Activated naive CD4-positive, alpha-beta T cell treated with anti-CD3 and anti-CD28 coated beads, Interleukin-2, amount 50 U/mL, for 16 hours (primary cell): ENCODE results near the gene B4GALNT2.
"Not testable (repeated sequence)": the region's sequence is repeated elsewhere in the genome, so short reads cannot be mapped to it uniquely, and the experiment has no call there.

Experiments used
- DNase-seq: peaks from one replicate; pipeline ENCODE4 v3.0.0-alpha.2; 2020

The B4GALNT2 gene

GRCh38 chr17:49184522-49184921 is 52.0 kb downstream of the B4GALNT2 start:
- DNase-seq, result not testable (repeated sequence)

DNA sequence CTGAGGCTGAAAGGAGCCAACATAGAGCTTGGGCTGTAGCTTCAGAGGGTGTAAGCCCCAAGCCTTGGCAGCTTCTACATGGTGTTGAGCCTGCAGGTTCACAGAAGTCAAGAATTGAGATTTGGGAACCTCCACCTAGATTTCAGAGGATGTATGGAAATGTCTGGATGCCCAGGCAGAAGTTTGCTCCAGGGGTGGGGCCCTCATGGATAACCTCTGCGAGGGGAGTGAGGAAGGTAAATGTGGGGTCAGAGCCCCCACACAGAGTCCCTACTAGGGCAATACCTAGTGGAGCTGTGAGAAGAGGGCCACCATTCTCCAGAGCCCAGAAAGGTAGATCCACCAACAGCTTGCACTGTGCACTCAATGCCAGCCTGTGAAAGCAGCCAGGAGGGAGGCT is 52.8 kb downstream of the B4GALNT2 start:
- not testable (repeated sequence) for DNase-seq

- no peak for DNase-seq
These were observed 54.7 kb downstream of the B4GALNT2 start for GRCh38 chr17:49187301-49187700.

GRCh38 chr17:49190932-49191331 is 58.4 kb downstream of the B4GALNT2 start:
- DNase-seq, result no peak

DNA sequence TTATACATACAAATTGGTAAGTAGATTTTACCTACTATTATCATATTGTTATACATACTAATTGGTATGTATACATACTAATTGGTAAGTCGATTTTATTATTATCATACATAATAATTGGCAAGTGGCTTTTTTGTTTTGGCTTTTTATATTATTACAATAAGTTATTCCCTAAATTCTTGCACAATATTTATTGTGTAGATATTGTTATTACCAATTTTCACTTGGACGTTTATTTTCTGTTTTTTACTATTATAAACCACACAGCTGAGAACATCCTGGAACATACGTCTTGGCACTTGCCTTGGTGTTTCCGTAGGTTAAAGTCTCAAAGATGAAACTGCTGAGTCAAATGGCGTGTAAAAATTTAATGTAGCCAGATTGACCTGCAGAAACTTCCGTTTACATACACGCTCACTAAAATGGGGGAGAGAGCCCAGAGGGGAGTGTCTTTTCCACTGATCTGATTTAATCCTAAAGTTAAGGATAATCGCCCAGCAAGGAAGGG is 58.9 kb downstream of the B4GALNT2 start:
- DNase-seq, result no peak

DNA sequence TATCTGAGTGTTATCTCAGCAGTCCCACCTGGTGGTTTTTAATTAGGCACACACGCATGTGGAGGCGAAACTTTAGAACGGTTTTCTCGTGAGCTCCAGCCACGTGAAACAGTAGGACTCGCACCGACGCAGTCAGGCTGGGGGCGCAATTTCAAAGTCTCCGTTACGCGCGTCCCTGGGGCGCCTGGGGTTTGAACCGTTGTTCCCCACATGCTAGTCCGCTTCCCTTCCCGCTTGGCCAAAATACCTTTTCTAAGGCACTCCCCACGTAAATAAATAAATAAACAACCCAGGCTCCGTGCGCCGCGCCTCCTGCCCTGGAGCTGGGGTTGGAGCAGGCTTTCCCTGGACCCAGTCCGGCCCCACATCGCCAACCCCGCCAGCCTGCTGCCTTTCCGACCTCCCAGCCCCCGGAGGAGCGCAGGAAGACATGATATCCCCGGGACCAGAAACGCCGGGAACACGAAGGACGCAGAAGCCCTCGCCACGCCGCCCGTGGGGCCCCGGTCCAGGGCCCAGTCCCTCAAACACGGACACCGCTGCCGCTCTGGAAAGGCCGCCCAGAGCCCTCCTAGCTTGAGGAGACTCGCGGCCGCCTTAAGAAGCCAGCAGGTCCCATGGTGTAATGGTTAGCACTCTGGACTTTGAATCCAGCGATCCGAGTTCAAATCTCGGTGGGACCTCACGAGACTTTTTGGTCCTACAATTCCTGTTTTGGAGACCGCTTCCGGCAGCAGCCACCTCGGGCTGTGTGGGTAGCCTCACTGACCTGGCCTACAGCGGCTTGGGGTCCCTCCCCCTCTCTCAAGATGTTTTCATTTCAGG is 59.6 kb downstream of the B4GALNT2 start:
- DNase-seq, result peak; percentile 83

DNA sequence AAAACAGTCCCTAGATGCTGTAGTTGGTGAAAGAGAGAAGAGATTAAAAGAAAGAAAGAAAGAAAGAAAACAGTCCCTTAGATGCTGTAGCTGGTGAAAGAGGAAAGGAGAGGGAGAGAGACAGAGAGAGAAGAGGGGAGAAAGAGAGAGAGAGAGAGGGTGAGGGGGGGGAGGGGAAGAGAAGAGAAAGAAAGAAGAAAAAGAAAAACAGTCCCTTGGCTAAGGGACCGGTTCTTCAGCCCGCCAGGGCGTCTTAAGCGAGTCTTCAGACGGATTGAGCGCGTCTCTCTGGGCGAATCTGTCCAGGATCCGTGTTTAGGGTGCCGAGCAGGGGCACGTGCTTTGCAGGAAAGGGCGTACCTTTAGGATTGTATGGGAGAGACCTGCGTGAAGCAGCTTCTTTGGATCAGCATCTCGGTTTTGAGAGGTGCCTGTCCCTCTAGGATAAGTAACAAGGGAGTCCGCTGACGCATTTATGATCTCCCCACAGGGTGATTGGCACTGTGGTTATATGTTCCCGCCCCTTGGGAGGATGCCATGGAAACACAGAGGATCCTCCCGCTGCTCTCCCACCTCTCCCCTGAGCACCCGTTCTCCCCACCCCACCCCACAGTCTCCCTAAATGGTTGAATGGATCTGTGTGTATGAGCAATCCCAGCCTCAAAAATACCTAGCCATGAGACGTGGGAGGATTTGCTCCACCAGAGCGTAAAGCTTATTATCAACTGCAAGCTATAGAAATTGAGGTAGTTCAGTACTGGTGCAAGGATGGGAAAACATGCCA is 61.1 kb downstream of the B4GALNT2 start:
- DNase-seq, result no peak

GRCh38 chr17:49194297-49194607 is 61.7 kb downstream of the B4GALNT2 start:
- DNase-seq, result no peak

DNA sequence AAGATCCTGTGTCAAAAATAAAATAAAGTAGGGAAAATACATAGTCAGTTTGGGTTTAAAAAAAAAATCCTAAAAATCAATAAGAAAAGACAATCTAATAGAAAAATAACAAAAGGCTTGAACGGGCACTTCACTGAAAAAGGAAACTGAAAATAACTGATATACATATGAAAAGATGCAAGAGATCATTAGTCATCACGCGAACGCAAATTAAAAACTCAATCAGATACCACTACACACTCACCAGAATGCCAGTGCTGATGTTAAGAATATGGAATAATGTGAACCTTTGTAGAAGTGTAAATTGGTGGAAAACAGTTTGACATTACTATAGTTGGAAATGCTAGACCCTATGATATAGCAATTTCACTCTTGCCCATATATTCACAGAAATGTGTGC is 63.2 kb downstream of the B4GALNT2 start:
- no peak for DNase-seq

GRCh38 chr17:49196520-49196919 is 64.0 kb downstream of the B4GALNT2 start:
- DNase-seq, result no peak

DNA sequence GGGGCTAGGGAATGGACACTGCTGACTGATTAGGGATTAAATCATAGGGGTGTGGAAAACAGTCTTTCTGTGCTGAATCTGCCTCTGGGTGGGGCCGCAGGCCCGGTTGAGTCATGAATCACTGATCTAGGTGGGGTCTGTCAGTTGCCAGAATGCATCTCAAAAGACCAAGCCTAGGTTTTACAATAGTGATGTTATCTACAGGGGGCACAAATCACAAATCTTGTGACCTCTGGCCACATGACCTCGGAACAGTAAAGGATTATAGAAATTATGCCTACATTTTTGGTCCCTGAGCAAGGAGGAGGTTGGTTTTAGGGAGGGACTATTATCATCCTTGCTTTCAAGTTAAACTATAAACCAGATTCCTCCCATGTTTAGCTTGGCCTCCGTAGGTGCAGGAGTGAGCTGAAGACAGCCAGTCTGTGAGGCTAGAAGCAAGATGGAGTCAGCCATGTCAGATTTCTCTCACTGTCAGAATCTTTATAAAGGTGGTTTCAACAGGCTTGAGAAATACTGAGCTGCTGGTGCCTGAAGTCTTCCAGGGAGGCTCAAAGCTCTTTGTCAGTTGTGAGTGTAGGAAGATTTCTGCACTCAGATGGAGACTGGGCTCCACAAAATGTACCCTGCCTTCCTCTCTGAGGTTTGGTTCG is 64.9 kb downstream of the B4GALNT2 start:
- no peak for DNase-seq

DNA sequence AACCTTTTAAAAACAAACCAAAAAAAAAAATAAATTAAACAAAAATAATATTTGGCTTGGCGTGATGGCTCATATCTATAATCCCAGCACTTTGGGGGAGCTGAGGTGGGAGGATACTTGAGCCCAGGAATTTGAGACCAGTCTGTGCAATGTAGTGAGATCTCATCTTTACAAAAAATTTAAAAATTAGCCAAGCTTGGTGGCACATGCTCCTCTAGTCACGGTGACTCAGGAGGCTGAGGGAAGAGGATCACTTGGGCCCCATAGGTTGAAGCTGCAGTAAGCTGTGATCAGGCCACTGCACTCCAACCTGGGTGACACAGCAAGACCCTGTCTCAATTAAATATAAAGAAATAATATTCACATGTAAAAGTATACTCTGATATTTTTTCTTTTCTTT is 65.6 kb downstream of the B4GALNT2 start:
- no peak for DNase-seq

GRCh38 chr17:49200423-49201083 is 68.0 kb downstream of the B4GALNT2 start:
- no peak for DNase-seq

DNA sequence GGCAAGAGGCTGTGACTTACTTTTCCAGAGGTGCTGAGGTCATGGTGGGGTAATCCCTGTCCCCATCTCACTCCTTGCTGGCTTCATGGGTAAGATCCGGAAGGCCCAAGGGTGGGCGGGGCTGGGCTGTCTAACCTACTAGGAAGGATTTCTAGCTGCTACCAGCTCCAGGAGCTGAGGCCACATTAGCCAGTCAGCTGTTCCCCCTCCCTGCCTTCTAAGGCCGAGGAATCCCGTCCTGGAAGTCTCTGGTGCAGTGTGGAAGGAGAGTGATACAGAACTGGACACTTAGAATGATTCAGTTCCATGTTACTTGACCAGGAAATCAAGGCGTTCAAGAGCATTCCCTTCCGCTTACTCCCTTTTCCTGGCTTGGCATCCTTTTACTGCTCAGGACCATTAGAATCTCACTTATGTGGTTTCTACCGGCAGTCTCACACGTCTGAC is 68.9 kb downstream of the B4GALNT2 start:
- DNase-seq, result no peak

DNA sequence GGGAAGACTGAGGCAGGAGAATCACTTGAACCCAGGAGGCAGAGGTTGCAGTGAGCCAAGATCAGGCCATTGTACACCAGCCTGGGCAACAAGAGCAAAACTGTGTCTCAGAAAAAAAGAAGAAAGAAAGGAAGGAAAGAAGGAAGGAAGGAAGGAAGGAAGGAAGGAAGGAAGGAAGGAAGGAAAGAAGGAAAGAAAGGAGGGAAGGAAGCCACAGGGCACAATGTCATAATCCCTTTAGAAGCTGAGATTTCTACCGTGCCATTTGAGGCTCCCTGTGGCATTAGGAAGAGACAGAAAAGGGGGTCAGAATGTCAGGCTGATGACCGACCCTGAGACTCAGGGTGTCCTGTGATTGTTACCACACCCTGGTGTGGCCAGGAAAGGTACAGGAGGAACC is 71.2 kb downstream of the B4GALNT2 start:
- DNase-seq, result no peak

DNA sequence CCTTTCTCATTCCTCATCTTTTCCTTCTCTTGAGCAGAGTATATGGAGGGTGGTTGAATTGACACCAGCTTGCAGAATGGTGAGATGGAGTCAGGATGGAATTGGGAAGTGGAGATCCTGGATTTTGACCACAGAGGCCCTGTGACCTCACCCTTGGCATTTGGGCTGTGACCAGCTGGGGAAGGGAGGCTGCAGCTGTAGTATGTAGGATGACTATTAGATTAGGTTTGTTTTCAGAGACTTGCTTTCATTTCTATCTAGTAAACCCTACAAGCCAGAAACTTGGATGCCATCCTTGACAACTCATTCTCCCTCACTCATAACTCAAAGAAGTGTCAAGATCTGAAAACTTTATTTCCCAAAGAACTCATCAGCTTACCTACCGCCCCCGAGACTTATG is 71.9 kb downstream of the B4GALNT2 start:
- no peak for DNase-seq

GRCh38 chr17:49209061-49209571 is 76.5 kb downstream of the B4GALNT2 start:
- no peak for DNase-seq

DNA sequence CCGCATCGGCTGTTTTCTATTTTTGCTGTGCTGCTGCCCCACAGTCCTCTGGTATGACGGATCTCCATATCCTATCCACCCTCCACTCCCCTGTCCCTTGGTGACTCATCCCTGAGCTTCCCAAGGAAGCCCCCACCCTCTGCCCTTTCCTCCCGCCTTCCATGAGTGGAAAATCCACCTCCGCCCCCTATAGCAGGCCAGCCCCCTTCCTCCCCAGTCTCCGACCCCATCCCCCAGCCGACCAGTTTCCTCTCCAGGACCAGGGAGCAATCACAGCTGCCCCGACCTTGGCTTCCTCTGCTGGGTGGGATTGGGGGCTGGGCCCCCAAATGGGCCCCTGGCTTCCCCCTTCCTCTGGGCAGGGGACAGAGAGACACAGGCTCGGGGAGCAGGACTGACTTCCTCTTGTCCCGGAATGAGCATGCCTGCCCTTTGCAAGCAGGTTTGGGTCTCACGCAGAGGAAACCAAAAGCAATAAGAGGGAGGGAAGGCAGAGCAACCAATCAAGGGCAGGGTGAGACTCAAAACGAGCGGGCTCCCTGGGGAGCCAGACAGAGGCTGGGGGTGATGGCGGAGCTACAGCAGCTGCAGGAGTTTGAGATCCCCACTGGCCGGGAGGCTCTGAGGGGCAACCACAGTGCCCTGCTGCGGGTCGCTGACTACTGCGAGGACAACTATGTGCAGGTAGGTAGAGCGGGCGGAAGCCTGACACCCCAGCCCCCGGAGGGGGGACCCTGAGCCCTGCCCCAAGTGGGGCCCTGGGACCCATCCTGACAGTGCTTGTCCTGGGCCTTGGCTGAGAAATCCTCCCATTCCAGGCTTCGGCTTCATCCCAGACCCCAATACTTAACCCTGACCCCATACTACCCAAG is 77.8 kb downstream of the B4GALNT2 start, which contains the start of the genes ABI3 and GNGT2:
Gene ABI3, plus strand, starts transcription at position 550 of the 872 bp plus-strand sequence. Its CDS starts 18 bp downstream, at position 568.
Gene GNGT2, minus strand, starts transcription at position 417 of the 872 bp plus-strand sequence. CDS start 3,152 bp downstream, outside the sequence.
- DNase-seq, result peak; percentile 72

DNA sequence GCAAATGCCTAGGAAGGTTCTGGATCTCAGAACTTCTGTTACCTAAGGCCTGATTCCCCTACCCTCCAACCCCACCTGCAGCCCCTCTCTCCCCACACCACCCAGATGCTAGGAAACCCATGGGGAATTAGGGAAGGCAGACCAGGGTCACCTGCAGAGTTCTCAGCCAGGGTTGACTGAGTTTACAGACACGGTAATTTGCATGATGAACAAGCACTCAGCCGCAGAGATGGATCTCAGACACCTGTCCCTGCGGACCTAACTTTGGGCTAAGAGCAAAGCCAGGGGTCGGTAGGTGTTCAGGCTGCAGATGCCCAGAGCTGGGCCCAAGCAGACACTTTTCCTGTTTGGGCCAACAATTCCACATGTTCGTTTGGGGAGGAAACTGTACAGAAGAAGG is 80.8 kb downstream of the B4GALNT2 start:
- no peak for DNase-seq

DNA sequence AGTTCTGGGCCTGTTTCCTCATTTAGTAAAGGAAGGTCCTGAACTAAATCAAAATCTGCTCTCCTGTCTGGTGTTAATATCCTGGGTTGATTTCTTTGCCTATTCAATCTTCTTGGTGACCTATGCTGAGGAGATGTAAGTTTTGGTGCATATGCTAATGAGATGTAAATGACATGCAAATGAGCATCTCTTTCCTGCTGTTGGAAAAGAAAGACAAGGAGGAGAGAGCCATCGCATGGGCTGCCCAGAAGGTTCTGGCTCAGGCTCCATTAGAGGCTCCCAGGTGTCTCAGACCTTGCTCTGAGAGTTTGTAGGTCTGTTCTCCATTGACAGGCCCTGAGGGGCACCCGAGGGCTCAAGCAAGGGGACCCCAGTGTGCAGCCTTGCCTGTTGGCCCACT is 81.3 kb downstream of the B4GALNT2 start:
- DNase-seq, result no peak

- DNase-seq, result peak; percentile 20
These were observed 82.2 kb downstream of the B4GALNT2 start for GRCh38 chr17:49214676-49215360.
